HCT116 (cell line): ENCODE data around the gene IFNW1. TPM values are rescaled to one million over a fixed set of nuclear protein-coding genes. Genes with fewer than 3 reads are reported as not detected.

Experiments used
- ATAC-seq: fragments of 200-7000 bp; cut with Tn5 transposase; 2 replicates; pipeline ENCODE4 v1.9.1; 2020; ENCODE audit warnings: mild to moderate bottlenecking, moderate library complexity
- BruUV-seq: library from RNA; stranded (reverse); fragments of 400-500 nt; replicated peaks from 2 replicates; lab custom pipeline; 2021; lab: Mats Ljungman, UMichigan
- CTCF ChIA-PET: fragments of 300-600 bp; sonication (Branson Sonifier 250); formaldehyde crosslinking; loops from one replicate; lab custom pipeline; 2021; ENCODE audit warnings: antibody characterized with exemption; lab: Charles Lee
- POLR2A ChIA-PET: fragments of 300-600, 350-600 bp; sonication (Branson Sonifier 250); formaldehyde crosslinking; loops from one replicate; lab custom pipeline; 2021; ENCODE audit warnings: antibody characterized with exemption; lab: Charles Lee
- RAD21 ChIA-PET, 2 experiments: fragments of 300-600 bp; sonication (Branson Sonifier 250); formaldehyde crosslinking; loops; one replicate each; lab custom pipeline; 2023; ENCODE audit warnings: low total read pairs in 2 of 2; ENCODE audit not compliant: uncharacterized antibody in 2 of 2, unreplicated experiment in 2 of 2, low non-redundant PET in 1 of 2; lab: Charles Lee
- DNase-seq: peaks from one replicate; pipeline ENCODE4 v3.0.0-alpha.2; 2010; ENCODE audit warnings: low read depth, low spot score
- H2AFZ ChIP-seq: fragments of 200-600 bp; shearing (Covaris generic), sonication (generic); 2 replicates; pipeline ENCODE4 v1.6.1; 2017; ENCODE audit warnings: low read depth, mixed run types, mixed read lengths, antibody characterized with exemption, low read length; ENCODE audit not compliant: poor library complexity, severe bottlenecking
- H3K27ac ChIP-seq: 2 replicates; pipeline ENCODE4 v1.5.1; 2012; ENCODE audit warnings: low read depth, low read length
- H3K27me3 ChIP-seq: fragments of 200-600 bp; sonication (generic); 2 replicates; pipeline ENCODE4 v1.6.1; 2016; ENCODE audit warnings: mixed run types, low read length, mixed read lengths; ENCODE audit not compliant: insufficient read depth
- H3K36me3 ChIP-seq, 2 experiments: fragments of 200-500 bp in 1 of 2; fragments of 200-600 bp in 1 of 2; sonication (Bioruptor generic) in 1 of 2; sonication (generic) in 1 of 2; 2 replicates each; pipeline versions ENCODE4 v1.5.1 to v1.6.1; 2014 to 2016; ENCODE audit warnings: low read length in 2 of 2, inconsistent platforms in 1 of 2, mixed read lengths in 1 of 2, mixed run types in 1 of 2; ENCODE audit not compliant: insufficient read depth in 2 of 2, control insufficient read depth in 1 of 2
- H3K4me1 ChIP-seq, 2 experiments: fragments of 200-600 bp in 1 of 2; sonication (generic) in 1 of 2; 2 replicates each; pipeline versions ENCODE4 v1.5.1 to v1.6.1; 2012 to 2017; ENCODE audit warnings: low read length in 2 of 2, inconsistent platforms in 1 of 2, mild to moderate bottlenecking in 1 of 2, mixed read lengths in 1 of 2, mixed run types in 1 of 2, moderate library complexity in 1 of 2; ENCODE audit not compliant: insufficient read depth in 2 of 2, control insufficient read depth in 1 of 2
- H3K4me2 ChIP-seq: fragments of 200-600 bp; sonication (generic); 2 replicates; pipeline ENCODE4 v1.6.1; 2017; ENCODE audit warnings: mixed run types, low read length, mixed read lengths
- H3K4me3 ChIP-seq, 2 experiments: fragments of 200-600 bp in 1 of 2; sonication (generic) in 1 of 2; replicated peaks in 1 of 2; 2 replicates each; pipeline ENCODE4 v1.5.1; 2011 to 2016; ENCODE audit warnings: low read length in 2 of 2, control low read depth in 1 of 2, low read depth in 1 of 2, mild to moderate bottlenecking in 1 of 2, mixed read lengths in 1 of 2, mixed run types in 1 of 2
- H3K79me2 ChIP-seq: fragments of 200-600 bp; sonication (generic); 2 replicates; pipeline ENCODE4 v1.6.1; 2017; ENCODE audit warnings: mild to moderate bottlenecking, mixed run types, low read length, moderate library complexity, mixed read lengths; ENCODE audit not compliant: insufficient read depth
- H3K9ac ChIP-seq: fragments of 200-600 bp; sonication (generic); 2 replicates; pipeline ENCODE4 v1.6.1; 2016; ENCODE audit warnings: low read length, mixed read lengths
- H3K9me2 ChIP-seq: fragments of 200-600 bp; sonication (generic), shearing (Covaris generic); 2 replicates; pipeline ENCODE4 v1.6.1; 2017; ENCODE audit warnings: mixed run types, mild to moderate bottlenecking, moderate library complexity; ENCODE audit not compliant: insufficient read depth
- H3K9me3 ChIP-seq, 2 experiments: fragments of 200-500 bp in 1 of 2; fragments of 200-600 bp in 1 of 2; sonication (Bioruptor generic) in 1 of 2; sonication (generic) in 1 of 2; 2 replicates each; pipeline ENCODE4 v1.6.1; 2014 to 2017; ENCODE audit warnings: low read length in 2 of 2, mixed read lengths in 2 of 2, inconsistent platforms in 1 of 2, low read depth in 1 of 2, mild to moderate bottlenecking in 1 of 2, mixed run types in 1 of 2, moderate library complexity in 1 of 2; ENCODE audit not compliant: control insufficient read depth in 1 of 2, insufficient read depth in 1 of 2
- H4K20me1 ChIP-seq: fragments of 200-600 bp; sonication (generic), shearing (Covaris generic); 2 replicates; pipeline ENCODE4 v1.6.1; 2017; ENCODE audit warnings: mixed run types, mild to moderate bottlenecking, moderate library complexity; ENCODE audit not compliant: insufficient read depth
- ATF3 ChIP-seq: IDR thresholded peaks from 2 replicates; pipeline ENCODE4 v1.6.1; 2012
- CBX3 ChIP-seq: IDR thresholded peaks from 2 replicates; pipeline ENCODE4 v1.6.1; 2012; ENCODE audit warnings: low read depth
- CEBPB ChIP-seq: IDR thresholded peaks from 2 replicates; pipeline ENCODE4 v1.6.1; 2012; ENCODE audit warnings: low read depth
- CTCF ChIP-seq, 3 experiments: fragments of 200-600 bp in 1 of 3; sonication (generic) in 1 of 3; IDR thresholded peaks in 2 of 3; conservative IDR thresholded peaks in 1 of 3; 2 replicates each; pipeline ENCODE4 v1.5.1; 2012 to 2017; ENCODE audit warnings: low read depth in 2 of 3, low read length in 2 of 3, antibody characterized with exemption in 1 of 3, borderline replicate concordance in 1 of 3, control low read depth in 1 of 3, mild to moderate bottlenecking in 1 of 3, mixed read lengths in 1 of 3, mixed run types in 1 of 3, moderate library complexity in 1 of 3; ENCODE audit not compliant: insufficient read depth in 1 of 3
- EGR1 ChIP-seq: IDR thresholded peaks from 2 replicates; pipeline ENCODE4 v1.6.1; 2012; ENCODE audit warnings: low read depth
- EZH2 ChIP-seq: fragments of 200-600 bp; sonication (generic); IDR thresholded peaks from 2 replicates; pipeline ENCODE4 v1.6.1; 2017; ENCODE audit warnings: antibody characterized with exemption, mixed run types
- EZH2phosphoT487 ChIP-seq: fragments of 200-600 bp; IDR thresholded peaks from 2 replicates; pipeline ENCODE4 v1.6.1; 2018; ENCODE audit warnings: antibody characterized with exemption, borderline replicate concordance
- FOSL1 ChIP-seq: IDR thresholded peaks from 2 replicates; pipeline ENCODE4 v1.6.1; 2012; ENCODE audit warnings: low read depth
- JUND ChIP-seq: IDR thresholded peaks from 2 replicates; pipeline ENCODE4 v1.6.1; 2012
- MAX ChIP-seq: IDR thresholded peaks from 2 replicates; pipeline ENCODE4 v1.6.1; 2012
- POLR2A ChIP-seq: IDR thresholded peaks from 2 replicates; pipeline ENCODE4 v1.7.0; 2011; ENCODE audit warnings: borderline replicate concordance; ENCODE audit not compliant: insufficient read depth, insufficient read length; ENCODE audit errors: extremely low read depth
- POLR2AphosphoS5 ChIP-seq: IDR thresholded peaks from 2 replicates; pipeline ENCODE4 v1.6.1; 2011; ENCODE audit warnings: mild to moderate bottlenecking, low read depth, low read length, moderate library complexity
- RAD21 ChIP-seq: IDR thresholded peaks from 2 replicates; pipeline ENCODE4 v1.6.1; 2012; ENCODE audit warnings: low read depth, mild to moderate bottlenecking
- SIN3A ChIP-seq: IDR thresholded peaks from 2 replicates; pipeline ENCODE4 v1.6.1; 2012; ENCODE audit warnings: low read depth
- SP1 ChIP-seq: IDR thresholded peaks from 2 replicates; pipeline ENCODE4 v1.6.1; 2012; ENCODE audit warnings: low read depth
- SRF ChIP-seq: IDR thresholded peaks from 2 replicates; pipeline ENCODE4 v1.6.1; 2012; ENCODE audit warnings: low read depth
- TCF7L2 ChIP-seq: IDR thresholded peaks from 2 replicates; pipeline ENCODE4 v1.7.0; 2011; ENCODE audit warnings: borderline replicate concordance, inconsistent platforms; ENCODE audit not compliant: insufficient read depth, insufficient read length; ENCODE audit errors: extremely low read depth
- YY1 ChIP-seq: IDR thresholded peaks from 2 replicates; pipeline ENCODE4 v1.6.1; 2011; ENCODE audit warnings: low read length, low read depth, moderate library complexity, mild to moderate bottlenecking; ENCODE audit not compliant: insufficient replicate concordance; ENCODE audit errors: extremely low read depth
- intact Hi-C: fragments of 100-400 bp; cut with micrococcal nuclease; formaldehyde crosslinking; loops from 2 replicates; pipeline ENCODE4 v1.10.0; 2022
- total RNA-seq: library from RNA; stranded (reverse); gene quantifications from one replicate; pipeline ENCODE4 v1.2.1, GENCODE V29; 2021; ENCODE audit not compliant: unreplicated experiment
- TF ChIP-seq, protein P1 (sequence below): IDR thresholded peaks from 2 replicates; pipeline ENCODE4 v1.6.1; 2011; ENCODE audit warnings: mild to moderate bottlenecking, low read length, moderate library complexity; ENCODE audit not compliant: insufficient replicate concordance; ENCODE audit errors: extremely low read depth
- TF ChIP-seq, protein P2 (sequence below): IDR thresholded peaks from 2 replicates; pipeline ENCODE4 v1.6.1; 2012; ENCODE audit warnings: low read depth

The IFNW1 gene
- total RNA-seq, 1 experiment from 2014 or later = not detected

DNA sequence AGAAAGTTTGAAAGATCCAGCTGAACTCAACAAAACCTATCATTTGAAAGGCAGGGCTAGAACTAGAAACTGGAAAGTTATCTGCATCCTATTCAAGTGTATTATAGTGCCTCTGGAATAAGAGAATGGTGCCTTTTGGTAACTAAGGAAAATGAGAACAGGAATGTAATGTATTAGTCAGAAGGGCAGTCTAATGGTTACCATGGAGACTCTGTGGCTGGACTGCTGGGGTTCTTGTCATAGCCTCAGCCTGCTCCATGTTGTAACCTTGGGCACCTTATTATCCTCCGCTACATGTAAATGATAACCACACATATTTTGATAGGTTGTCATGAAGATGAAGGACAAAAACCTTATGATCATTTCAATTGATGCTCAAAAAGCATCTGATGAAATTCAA is 39.3 kb downstream of the IFNW1 start:
- no peak for ATAC-seq
- no peaks in the 10 kb centered on the region for H3K4me1 ChIP-seq
- no peak for TF ChIP-seq ATF3
- TF ChIP-seq POLR2AphosphoS5 = no peak
- TF ChIP-seq MAX = no peak
- TF ChIP-seq YY1 = no peak
- TF ChIP-seq SP1 = no peak
- TF ChIP-seq, protein P1, sequence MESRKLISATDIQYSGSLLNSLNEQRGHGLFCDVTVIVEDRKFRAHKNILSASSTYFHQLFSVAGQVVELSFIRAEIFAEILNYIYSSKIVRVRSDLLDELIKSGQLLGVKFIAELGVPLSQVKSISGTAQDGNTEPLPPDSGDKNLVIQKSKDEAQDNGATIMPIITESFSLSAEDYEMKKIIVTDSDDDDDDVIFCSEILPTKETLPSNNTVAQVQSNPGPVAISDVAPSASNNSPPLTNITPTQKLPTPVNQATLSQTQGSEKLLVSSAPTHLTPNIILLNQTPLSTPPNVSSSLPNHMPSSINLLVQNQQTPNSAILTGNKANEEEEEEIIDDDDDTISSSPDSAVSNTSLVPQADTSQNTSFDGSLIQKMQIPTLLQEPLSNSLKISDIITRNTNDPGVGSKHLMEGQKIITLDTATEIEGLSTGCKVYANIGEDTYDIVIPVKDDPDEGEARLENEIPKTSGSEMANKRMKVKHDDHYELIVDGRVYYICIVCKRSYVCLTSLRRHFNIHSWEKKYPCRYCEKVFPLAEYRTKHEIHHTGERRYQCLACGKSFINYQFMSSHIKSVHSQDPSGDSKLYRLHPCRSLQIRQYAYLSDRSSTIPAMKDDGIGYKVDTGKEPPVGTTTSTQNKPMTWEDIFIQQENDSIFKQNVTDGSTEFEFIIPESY = no peak
- no peak for TF ChIP-seq EZH2phosphoT487
- TF ChIP-seq EGR1 = no peak
- TF ChIP-seq CTCF (IDR thresholded peaks at IDR 0.05 in 2 of 3, conservative IDR thresholded peaks at IDR 0.05 in 1 of 3; ENCODE audit: borderline replicate concordance in 1 of 3, insufficient read depth in 1 of 3, low read depth in 2 of 3, low read length in 2 of 3) = no peak
- TF ChIP-seq JUND = no peak
- no peak for TF ChIP-seq POLR2A
- TF ChIP-seq CBX3 = no peak
- no peak for TF ChIP-seq RAD21
- TF ChIP-seq CEBPB = no peak
- TF ChIP-seq, protein P2, sequence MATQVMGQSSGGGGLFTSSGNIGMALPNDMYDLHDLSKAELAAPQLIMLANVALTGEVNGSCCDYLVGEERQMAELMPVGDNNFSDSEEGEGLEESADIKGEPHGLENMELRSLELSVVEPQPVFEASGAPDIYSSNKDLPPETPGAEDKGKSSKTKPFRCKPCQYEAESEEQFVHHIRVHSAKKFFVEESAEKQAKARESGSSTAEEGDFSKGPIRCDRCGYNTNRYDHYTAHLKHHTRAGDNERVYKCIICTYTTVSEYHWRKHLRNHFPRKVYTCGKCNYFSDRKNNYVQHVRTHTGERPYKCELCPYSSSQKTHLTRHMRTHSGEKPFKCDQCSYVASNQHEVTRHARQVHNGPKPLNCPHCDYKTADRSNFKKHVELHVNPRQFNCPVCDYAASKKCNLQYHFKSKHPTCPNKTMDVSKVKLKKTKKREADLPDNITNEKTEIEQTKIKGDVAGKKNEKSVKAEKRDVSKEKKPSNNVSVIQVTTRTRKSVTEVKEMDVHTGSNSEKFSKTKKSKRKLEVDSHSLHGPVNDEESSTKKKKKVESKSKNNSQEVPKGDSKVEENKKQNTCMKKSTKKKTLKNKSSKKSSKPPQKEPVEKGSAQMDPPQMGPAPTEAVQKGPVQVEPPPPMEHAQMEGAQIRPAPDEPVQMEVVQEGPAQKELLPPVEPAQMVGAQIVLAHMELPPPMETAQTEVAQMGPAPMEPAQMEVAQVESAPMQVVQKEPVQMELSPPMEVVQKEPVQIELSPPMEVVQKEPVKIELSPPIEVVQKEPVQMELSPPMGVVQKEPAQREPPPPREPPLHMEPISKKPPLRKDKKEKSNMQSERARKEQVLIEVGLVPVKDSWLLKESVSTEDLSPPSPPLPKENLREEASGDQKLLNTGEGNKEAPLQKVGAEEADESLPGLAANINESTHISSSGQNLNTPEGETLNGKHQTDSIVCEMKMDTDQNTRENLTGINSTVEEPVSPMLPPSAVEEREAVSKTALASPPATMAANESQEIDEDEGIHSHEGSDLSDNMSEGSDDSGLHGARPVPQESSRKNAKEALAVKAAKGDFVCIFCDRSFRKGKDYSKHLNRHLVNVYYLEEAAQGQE = no peak
- TF ChIP-seq FOSL1 = no peak
- no peak for TF ChIP-seq SIN3A
- TF ChIP-seq SRF = no peak
- TF ChIP-seq EZH2 = no peak
- no peak for TF ChIP-seq TCF7L2
- TF ChIP-seq, all 23 proteins: peak for 0
- RAD21 ChIA-PET = no interaction called here
- no peak overlapping the region for H3K4me3 ChIP-seq
- no peak overlapping the region for H3K4me2 ChIP-seq
- H3K27ac ChIP-seq = no peak overlapping the region
- no TSS peak for BruUV-seq
- no peak overlapping the region for H3K9ac ChIP-seq
- H3K36me3 ChIP-seq = no peaks in the 10 kb centered on the region
- intact Hi-C loops = no loop called here
- H4K20me1 ChIP-seq = no peaks in the 10 kb centered on the region
- H3K9me2 ChIP-seq = no peaks in the 10 kb centered on the region
- H3K9me3 ChIP-seq = no peaks in the 10 kb centered on the region
- no peak for DNase-seq
- no peak overlapping the region for H2AFZ ChIP-seq
- CTCF ChIA-PET = interaction anchor here (1.1 kb wide), 1 partner anchor 9 kb away, joined by 4 read pairs; no protein-coding TSS in a partner anchor
- POLR2A ChIA-PET = no interaction called here
- H3K27me3 ChIP-seq = no peaks in the 10 kb centered on the region
- no peaks in the 10 kb centered on the region for H3K79me2 ChIP-seq
